Inflammatory macrophage treated with lipopolysaccharide for 1 hour (primary cell): ENCODE results near the gene MKRN3.

ENCODE experiments used
- DNase-seq, 2 donors: peaks; one replicate each; pipeline ENCODE4 v3.0.0-alpha.2; 2020 to 2022

MKRN3 gene

GRCh38 chr15:23565395-23566070 lies at the start of gene MKRN3:
Gene MKRN3, plus strand, starts transcription at chr15:23565674. Its CDS starts 109 bp downstream, at chr15:23565783.
- peak in 1 of 2 donors; percentile 2 for DNase-seq

- no peak for DNase-seq
These were observed 48.6 kb upstream of the MKRN3 start for GRCh38 chr15:23516866-23517265.

- no peak for DNase-seq
These were observed 47.4 kb upstream of the MKRN3 start for GRCh38 chr15:23518104-23518503.

DNA sequence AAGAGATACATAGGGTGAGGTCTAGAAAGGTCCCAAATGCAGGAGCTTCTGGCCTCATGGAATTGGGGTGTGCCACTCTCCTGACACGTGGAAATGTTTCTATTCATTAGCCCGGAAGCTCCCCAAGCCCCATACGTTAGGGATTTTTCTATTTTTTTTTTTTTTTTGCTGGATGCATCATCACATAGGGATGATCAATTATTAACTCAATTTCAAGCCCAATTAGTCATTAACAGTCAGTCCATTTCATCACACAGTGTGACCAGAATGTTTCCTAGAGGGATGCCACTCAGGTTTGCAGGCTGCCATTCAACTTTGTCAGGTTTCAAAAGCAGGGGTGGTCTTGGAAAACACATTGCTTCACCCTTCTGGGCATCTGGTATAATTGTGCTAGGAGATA lies 40.7 kb upstream of the MKRN3 start:
- DNase-seq: no peak

- no peak for DNase-seq
These were observed 35.6 kb upstream of the MKRN3 start for GRCh38 chr15:23529891-23530290.

DNA sequence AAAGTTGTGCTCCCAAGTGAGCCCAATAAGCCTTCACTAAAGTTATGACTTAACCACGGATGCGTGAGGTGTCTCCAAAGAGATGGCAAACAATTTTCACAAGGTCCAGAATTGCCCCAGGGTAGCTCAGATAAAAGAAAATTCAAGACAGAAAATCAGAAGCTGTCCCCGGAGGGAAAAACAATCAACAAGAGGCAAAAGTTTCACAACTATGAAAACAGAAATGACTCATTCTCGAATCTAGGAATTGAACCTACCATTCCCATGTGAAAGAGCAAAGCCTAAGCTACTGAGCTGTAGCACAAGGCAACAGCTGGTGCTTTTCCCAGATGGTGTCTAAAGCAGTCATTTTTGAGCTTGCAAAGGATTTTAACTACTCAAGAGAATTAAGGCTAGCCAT lies 33.5 kb upstream of the MKRN3 start:
- no peak for DNase-seq

- no peak for DNase-seq
These were observed 28.8 kb upstream of the MKRN3 start for GRCh38 chr15:23536659-23537058.

DNA sequence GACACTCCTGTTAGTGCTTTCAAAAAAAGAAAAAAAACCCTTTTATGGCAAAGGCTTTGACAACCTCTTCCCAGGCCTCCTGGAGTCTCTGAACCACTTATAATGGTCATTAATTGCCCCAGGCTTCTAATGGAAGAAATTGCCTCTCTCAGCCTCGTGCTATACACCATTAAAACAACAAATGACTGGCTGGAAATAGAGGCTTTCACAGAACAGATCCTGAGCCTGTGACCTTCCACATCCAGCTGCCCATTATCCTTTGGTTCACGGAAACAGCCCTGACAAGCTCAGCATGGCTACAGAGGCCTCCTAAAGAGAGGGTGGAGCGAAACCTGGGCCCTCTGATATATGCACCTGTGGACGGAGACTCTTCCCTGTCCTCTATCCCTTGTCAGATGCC lies 26.8 kb upstream of the MKRN3 start:
- DNase-seq: no peak

- DNase-seq: no peak
These were observed 25.6 kb upstream of the MKRN3 start for GRCh38 chr15:23539892-23540291.

DNA sequence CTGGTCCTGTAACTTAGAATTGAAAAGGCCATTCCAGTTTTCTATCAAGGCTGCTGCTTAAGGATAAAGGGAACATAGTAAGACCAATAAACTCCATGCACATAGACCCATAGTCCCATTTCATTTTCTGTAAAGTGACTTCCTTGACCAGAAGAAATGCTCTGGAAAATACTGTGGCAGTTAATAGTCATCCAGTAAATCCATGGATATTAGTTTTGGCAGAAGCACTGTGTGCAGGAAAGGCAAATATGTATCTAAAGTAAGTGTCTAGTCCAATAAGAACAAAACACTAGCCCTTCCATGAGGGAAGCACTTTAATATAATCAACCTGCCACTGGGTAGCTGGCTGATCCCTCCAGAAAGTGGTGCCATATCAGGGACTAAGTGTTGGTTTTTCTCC lies 19.3 kb upstream of the MKRN3 start:
- DNase-seq: no peak

- no peak for DNase-seq
These were observed 17.4 kb upstream of the MKRN3 start for GRCh38 chr15:23548071-23548470.

- no peak for DNase-seq
These were observed 3.6 kb upstream of the MKRN3 start for GRCh38 chr15:23561914-23562313.

- DNase-seq: no peak
These were observed 566 bp upstream of the MKRN3 start for GRCh38 chr15:23564821-23565394.

DNA sequence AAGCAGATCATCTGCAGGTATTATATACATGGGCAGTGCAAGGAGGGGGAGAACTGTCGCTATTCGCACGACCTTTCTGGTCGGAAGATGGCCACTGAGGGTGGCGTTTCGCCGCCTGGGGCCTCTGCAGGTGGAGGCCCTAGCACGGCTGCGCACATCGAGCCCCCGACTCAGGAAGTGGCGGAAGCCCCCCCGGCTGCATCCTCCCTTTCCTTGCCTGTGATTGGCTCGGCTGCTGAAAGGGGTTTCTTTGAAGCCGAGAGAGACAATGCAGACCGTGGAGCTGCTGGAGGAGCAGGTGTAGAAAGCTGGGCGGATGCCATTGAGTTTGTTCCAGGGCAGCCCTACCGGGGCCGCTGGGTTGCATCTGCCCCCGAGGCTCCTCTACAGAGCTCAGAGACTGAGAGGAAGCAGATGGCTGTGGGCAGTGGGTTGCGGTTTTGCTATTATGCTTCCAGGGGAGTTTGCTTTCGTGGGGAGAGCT lies 639 bp downstream of the MKRN3 start:
- no peak for DNase-seq

DNA sequence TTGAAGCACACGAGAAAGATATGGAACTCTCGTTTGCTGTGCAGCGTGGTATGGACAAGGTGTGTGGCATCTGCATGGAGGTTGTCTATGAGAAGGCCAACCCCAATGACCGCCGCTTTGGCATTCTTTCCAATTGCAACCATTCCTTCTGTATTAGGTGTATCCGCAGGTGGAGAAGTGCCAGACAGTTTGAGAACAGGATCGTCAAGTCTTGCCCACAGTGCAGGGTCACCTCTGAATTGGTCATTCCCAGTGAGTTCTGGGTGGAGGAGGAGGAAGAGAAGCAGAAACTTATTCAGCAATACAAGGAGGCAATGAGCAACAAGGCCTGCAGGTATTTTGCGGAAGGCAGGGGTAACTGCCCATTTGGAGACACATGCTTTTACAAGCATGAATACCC lies 1.2 kb downstream of the MKRN3 start:
- DNase-seq: no peak

DNA sequence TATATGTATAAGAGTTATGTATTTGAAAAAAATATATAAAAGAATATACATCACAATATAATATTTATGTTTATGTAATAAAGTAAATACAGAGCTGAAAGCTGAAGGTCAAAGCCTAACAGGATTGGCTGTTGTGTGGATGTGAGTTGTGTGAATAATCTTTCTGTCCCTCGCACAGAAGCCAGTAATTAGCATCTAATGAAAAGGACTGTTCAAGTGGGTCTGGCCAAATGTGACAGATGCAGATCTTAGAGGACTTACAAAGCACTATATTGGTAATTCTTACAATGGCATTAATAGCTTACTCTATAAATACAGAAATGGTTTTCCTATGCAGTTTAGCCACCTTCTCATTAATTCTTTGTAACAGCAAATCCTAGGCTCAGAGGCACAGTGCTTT lies 2.4 kb downstream of the MKRN3 start:
- DNase-seq: no peak

DNA sequence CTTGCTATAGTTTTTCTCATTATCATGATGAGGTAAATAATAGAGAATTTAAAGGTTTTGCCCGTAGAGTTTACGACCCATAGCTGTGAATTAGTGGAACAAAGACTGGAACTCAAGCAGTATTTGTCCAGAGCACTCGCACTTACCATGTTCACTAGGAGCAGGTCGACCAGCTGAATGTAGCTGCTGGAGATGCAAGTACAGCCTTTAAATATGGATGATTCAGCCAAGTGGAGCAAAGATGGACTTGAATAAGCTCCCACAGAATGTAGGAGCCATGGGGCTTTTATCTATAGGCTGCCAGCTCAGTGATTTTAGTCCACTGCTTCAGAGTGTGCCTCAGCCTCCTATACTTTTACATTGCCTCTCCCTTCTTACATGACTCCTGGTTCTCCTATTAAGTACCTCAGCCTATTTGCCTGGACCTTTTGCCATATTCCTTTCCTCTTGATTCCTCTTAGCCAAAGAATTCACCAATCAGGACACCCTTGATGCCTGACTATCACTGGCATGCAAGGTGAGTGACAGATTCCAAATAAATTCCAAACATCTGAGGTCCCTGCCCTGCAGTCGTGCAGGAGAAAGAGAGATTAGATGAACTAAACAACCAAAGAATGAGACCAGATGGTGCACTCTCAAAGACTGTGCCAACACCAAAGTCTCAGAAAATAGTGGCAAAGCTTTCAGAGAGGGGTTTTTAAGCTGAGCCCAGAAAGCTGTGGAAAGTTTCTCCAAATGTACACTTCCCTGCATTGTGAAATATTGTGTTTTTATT lies 3.9 kb downstream of the MKRN3 start:
- DNase-seq: no peak

GRCh38 chr15:23570486-23570885 lies 5.0 kb downstream of the MKRN3 start:
- DNase-seq: no peak

DNA sequence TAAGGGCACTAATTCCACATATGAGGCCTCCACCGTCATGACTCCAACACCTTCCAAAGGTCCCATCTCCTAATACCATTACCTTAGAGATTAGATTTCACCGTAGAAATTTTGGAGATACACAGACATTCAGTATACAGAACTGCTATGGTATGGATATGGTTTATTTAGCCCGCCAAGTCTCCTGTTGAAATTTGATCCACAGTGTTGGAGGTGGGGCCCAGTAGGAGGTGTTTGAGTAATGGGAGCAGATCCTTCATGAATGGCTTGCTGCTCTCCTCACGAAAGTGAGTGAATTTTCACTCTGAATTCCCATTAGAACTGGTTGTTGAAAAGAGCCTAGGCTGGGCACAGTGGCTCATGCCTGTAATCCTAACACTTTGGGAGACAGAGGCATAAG lies 7.4 kb downstream of the MKRN3 start:
- DNase-seq: no peak

GRCh38 chr15:23574742-23575141 lies 9.3 kb downstream of the MKRN3 start:
- DNase-seq: no peak

- no peak for DNase-seq
These were observed 10.6 kb downstream of the MKRN3 start for GRCh38 chr15:23576061-23576460.

DNA sequence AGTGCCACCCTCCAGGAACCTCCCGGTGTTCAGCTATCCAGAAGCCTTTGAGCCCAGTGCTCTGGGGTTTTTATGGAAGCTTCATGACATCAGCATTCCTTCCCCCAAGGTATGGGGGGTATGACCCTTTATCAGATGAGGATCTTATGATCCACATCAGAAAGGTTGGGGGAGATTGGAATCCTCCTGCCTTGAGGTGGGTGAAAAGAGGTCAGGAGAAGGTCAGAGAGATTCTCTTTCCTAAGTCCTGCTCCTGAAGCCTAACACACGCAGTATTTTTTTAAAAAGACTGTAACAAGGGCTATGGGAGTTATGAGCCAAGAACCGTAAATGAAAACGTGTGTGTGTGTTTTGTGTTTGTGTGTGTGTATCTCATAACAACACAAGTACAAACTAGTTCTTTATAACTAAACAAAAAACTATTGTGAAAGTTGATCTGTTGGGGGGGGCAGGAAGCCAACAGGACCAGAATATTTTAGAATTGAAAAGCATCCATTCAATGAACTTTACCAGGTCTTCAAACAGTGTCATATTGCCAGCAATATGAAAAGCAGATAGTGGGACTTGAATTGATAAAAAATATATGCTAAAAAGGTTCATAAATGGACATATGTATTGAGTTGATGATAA lies 13.2 kb downstream of the MKRN3 start:
- DNase-seq: no peak

- no peak for DNase-seq
These were observed 22.8 kb downstream of the MKRN3 start for GRCh38 chr15:23588268-23588667.

GRCh38 chr15:23589012-23589411 lies 23.5 kb downstream of the MKRN3 start:
- DNase-seq: no peak
